HS-27A (cell line): Measurements from ENCODE around the gene GDAP1L1.
"Not testable (repeated sequence)": the region's sequence is repeated elsewhere in the genome, so short reads cannot be mapped to it uniquely, and the experiment has no call there.

Source experiments
- DNase-seq: peaks from one replicate; pipeline ENCODE4 v3.0.0-alpha.2; 2012; ENCODE audit warnings: low read depth, missing footprints

GDAP1L1 gene

GRCh38 chr20:44302026-44302669 lies 55.0 kb downstream of the GDAP1L1 start:
- DNase-seq: no peak

GRCh38 chr20:44302736-44303135 lies 55.6 kb downstream of the GDAP1L1 start:
- DNase-seq: no peak

GRCh38 chr20:44304383-44304782 lies 57.3 kb downstream of the GDAP1L1 start:
- DNase-seq: no peak

- DNase-seq: no peak
Measured at GRCh38 chr20:44306927-44307326, 59.8 kb downstream of the GDAP1L1 start.

GRCh38 chr20:44309763-44310663 lies 62.9 kb downstream of the GDAP1L1 start:
- no peak for DNase-seq

GRCh38 chr20:44310664-44311639 lies 63.8 kb downstream of the GDAP1L1 start, which contains the start of gene FITM2:
FITM2 (minus strand) TSS chr20:44311202; CDS start chr20:44311148, 54 bp downstream.
- peak; percentile 95 for DNase-seq

GRCh38 chr20:44314870-44315269 lies 67.8 kb downstream of the GDAP1L1 start:
- DNase-seq: no peak

GRCh38 chr20:44319839-44320422 lies 72.8 kb downstream of the GDAP1L1 start:
- no peak for DNase-seq

- no peak for DNase-seq
Measured at GRCh38 chr20:44324343-44324742, 77.2 kb downstream of the GDAP1L1 start.

- DNase-seq: no peak
Measured at GRCh38 chr20:44326391-44327159, 79.5 kb downstream of the GDAP1L1 start.

GRCh38 chr20:44327748-44328147 lies 80.6 kb downstream of the GDAP1L1 start:
- not testable (repeated sequence) for DNase-seq

GRCh38 chr20:44328428-44328827 lies 81.3 kb downstream of the GDAP1L1 start:
- DNase-seq: no peak
